Effector memory CD8-positive, alpha-beta T cell (primary cell): Measurements from ENCODE around the gene ITPKB.
"Not testable (repeated sequence)": the region's sequence is repeated elsewhere in the genome, so short reads cannot be mapped to it uniquely, and the experiment has no call there.

ENCODE experiments used
- ATAC-seq: fragments of 150-1000 bp; cut with Tn5 transposase; replicated peaks from 2 replicates; pipeline ENCODE4 v1.10.0; 2021; ENCODE audit warnings: mild to moderate bottlenecking, moderate library complexity
- DNase-seq, 3 experiments: peaks; one replicate each; pipeline ENCODE4 v3.0.0; 2021
- H3K27ac Mint-ChIP-seq, 2 donors: one replicate each; pipeline ENCODE4 v1.8.0; 2022; ENCODE audit warnings: mild to moderate bottlenecking in 2 of 2, mixed read lengths in 2 of 2, moderate library complexity in 2 of 2
- H3K27me3 Mint-ChIP-seq, 2 donors: one replicate each; pipeline ENCODE4 v1.8.0; 2022; ENCODE audit warnings: mixed read lengths in 2 of 2
- H3K36me3 Mint-ChIP-seq: one replicate; pipeline ENCODE4 v1.8.0; 2022; ENCODE audit warnings: mild to moderate bottlenecking, moderate library complexity, mixed read lengths; ENCODE audit not compliant: insufficient read depth
- H3K4me1 Mint-ChIP-seq, 2 donors: one replicate each; pipeline ENCODE4 v1.8.0; 2022; ENCODE audit warnings: low read depth in 2 of 2, mixed read lengths in 2 of 2
- H3K4me3 Mint-ChIP-seq, 2 donors: one replicate each; pipeline ENCODE4 v1.8.0; 2022; ENCODE audit warnings: mild to moderate bottlenecking in 2 of 2, mixed read lengths in 2 of 2, moderate library complexity in 2 of 2
- H3K9me3 Mint-ChIP-seq, 2 donors: one replicate each; pipeline ENCODE4 v1.8.0; 2022; ENCODE audit warnings: mixed read lengths in 2 of 2

Gene ITPKB

DNA sequence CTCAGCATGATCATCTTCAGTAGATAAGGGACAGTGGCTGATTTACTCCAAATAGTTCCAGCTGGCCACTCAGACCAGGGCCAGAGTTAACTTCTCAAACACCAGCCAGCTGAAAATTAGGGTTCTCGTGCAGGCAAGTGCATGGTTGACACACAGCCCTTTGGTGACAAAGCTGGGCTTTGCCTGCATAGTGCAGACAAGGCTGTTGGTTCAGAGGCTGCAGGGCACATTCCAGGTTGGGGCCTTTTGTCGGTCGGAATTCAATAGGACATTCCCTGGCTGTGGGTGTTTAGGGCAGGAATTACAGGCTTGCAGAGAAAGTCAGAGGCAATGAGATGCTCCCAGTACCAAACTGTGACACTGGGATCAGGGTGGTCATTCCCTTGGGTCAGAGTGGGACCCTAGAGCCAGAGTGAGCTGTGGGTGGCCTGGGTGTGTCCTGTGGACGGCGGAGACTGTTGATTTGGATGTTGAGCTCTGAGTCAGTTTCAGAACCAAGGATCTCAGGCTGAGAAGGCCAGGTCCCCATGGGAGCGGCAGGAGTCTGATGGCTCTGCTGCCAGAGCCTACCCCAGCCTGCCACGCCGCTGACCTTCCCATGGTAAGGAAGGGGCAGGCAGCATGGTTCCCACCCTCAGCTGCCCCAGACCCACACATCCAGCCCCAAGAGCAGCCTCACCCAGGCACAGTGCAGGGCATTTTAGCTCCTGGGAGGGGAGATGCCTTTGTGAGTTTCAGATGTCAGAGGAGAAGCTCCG is 134.3 kb downstream of the ITPKB start:
- no peaks in the 10 kb centered on the region for H3K4me1 Mint-ChIP-seq
- H3K27me3 Mint-ChIP-seq: peaks cover 7 to 71% of the 10 kb centered on the region in 2 donors
- DNase-seq: no peak
- ATAC-seq: no peak
- H3K27ac Mint-ChIP-seq: peak overlapping the region in 1 of 2 donors; percentile 35
- no peaks in the 10 kb centered on the region for H3K9me3 Mint-ChIP-seq
- H3K36me3 Mint-ChIP-seq: peaks cover 5% of the 10 kb centered on the region
- H3K4me3 Mint-ChIP-seq: no peak overlapping the region

DNA sequence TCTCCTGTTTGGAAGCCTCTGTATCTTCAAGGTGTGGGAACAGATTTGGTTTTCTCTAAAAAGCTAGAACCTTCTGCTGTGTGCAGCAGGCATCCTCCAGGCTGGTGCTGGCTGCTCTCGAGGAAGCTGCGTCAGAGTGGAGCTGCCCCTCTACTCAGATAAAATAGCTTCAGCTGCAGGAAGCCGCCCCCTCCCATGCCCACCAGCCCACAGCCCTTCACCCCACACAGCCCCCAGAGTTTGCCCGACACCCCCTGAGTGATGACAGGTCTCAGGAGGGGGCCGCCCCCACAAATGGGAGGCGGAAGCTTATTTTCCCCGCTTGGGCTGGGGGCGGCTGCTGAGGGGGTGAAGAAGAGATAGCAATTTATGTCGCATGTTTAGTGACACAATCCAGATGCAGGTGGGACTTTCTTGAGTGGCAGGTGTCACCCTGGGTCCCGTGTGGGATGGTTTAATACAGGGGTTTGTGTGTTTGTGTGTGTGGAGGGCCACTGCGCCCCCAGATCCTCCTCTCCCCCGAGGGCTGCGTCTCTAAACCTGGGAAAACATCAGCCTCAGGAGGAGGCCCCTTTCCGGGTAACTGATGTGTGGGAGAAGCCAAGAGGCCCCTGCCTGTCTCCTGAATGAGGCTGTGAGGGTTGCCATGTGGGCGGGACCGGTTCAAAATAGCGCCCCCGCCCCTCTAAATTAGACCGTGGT is 135.1 kb downstream of the ITPKB start:
- Mint-ChIP-seq H3K4me1 (no peaks in the 10 kb centered on the region), H3K27ac (no peak overlapping the region), H3K27me3 (peaks cover under 1 to 64% of the 10 kb centered on the region in 2 donors), H3K9me3 (no peaks in the 10 kb centered on the region), H3K36me3 (peaks cover 5% of the 10 kb centered on the region), H3K4me3 (no peak overlapping the region)
- no peak for DNase-seq
- ATAC-seq: no peak

DNA sequence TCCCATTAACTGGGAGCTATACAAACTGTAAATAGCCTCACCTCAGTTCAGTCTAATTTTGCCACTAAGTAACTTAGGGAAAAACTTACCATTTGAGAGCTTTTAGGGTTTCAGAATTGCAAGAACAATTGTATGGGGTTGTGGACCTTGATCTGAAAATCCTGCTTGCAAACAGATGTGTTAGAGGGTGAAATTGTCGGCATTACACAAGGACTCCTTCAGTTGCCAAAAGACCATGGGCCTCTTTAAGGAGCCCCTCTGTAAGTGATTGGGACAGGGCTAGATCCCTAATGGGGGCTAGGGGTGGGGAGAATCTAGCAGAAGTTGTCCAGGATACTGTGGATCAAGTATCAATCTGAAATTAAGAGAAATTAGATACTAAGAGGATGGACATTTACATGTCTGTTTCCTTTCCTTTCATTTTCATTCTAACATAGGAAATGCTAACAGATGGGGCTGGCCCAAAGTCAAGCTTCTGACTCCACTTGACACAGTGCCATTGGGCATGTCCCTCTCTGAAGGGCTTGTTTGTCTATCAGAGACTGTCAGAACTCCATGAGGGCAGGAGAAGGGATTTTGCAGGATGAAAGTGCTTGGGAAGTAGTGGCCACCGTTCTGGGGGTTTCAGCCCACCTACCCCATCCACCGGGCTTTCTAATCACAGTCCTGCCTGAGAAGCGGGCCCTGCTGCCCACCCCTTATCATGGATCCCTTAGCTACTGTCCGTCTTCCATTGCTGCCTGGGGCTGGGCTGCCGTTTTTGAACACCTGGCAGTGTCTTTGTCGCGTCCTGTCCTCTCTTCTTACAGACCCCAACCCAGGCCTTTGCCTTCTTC is 135.8 kb downstream of the ITPKB start:
- H3K4me1 Mint-ChIP-seq: no peaks in the 10 kb centered on the region
- ATAC-seq: no peak
- no peak overlapping the region for H3K4me3 Mint-ChIP-seq
- H3K9me3 Mint-ChIP-seq: no peaks in the 10 kb centered on the region
- H3K27ac Mint-ChIP-seq: no peak overlapping the region
- DNase-seq: no peak
- peaks cover 0 to 64% of the 10 kb centered on the region in 2 donors for H3K27me3 Mint-ChIP-seq
- H3K36me3 Mint-ChIP-seq: peaks cover 5% of the 10 kb centered on the region

DNA sequence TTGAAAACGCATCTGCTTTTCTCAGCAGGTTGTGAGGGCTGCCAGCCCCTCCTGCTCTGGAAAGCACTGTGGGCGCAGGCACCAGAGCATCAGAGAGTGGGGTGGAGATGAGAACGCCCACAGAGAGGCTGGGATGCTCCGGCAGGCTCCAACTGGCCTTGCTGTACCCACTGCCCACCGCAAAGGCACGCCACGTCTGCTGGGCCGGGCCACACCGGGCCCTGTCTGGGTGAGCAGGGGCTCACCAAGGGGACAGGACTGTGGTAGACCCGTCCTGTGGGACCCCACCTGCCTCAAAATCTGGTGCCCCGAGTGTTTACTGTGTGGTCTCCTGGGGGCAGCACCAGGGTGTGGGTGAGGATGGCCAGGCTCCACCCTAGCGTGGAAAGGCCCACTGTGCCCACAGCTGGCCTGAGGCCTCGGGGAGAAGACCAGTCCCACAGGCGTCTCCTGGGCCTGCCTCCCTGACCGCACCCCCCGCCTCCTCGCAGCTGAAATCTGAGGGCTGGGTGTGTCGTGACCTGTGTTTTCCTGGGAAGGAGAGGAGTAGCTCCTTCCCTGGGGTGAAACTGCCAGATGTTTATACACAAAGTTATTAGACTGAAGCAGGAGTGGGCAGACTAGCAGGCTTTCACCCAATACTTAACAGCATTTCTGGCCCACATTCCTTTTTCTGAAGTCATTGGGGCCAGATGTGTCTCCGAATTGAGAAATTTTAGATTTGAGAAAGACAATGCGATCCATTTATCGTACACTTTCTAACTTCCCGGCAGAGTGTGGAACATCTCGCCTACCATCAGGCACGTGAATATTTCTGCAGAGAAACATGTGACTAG is 136.7 kb downstream of the ITPKB start:
- Mint-ChIP-seq H3K4me3 (no peak overlapping the region), H3K27me3 (peaks cover 0 to 64% of the 10 kb centered on the region in 2 donors), H3K9me3 (no peaks in the 10 kb centered on the region), H3K4me1 (peaks cover 3 to 4% of the 10 kb centered on the region in 2 donors), H3K27ac (no peak overlapping the region), H3K36me3 (peaks cover 5% of the 10 kb centered on the region)
- DNase-seq (no peak), ATAC-seq (no peak)

DNA sequence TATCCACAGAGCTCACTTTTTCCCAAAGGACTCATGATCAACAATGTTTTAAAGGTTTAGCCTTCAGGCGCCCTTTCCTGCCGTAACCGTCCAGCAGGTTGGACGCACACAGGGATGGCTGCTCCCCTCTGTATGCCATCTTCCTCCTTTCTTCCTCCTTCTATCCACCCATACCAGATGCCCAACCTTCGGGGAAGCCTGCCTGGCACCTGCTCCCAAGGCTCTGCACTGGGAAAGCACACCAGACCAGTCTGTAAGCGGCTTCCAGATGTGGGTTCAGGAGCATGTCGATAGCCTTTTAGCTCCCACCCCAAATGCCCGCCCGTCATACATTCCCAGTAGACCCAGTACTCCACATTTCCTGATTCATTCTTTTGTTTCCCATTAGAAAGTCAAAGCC is 137.6 kb downstream of the ITPKB start:
- H3K27ac Mint-ChIP-seq: no peak overlapping the region
- ATAC-seq: no peak
- DNase-seq: no peak
- H3K4me3 Mint-ChIP-seq: no peak overlapping the region
- H3K36me3 Mint-ChIP-seq: peaks cover 5% of the 10 kb centered on the region
- H3K4me1 Mint-ChIP-seq: peaks cover 3 to 4% of the 10 kb centered on the region in 2 donors
- peaks cover 0 to 70% of the 10 kb centered on the region in 2 donors for H3K27me3 Mint-ChIP-seq
- H3K9me3 Mint-ChIP-seq: no peaks in the 10 kb centered on the region

DNA sequence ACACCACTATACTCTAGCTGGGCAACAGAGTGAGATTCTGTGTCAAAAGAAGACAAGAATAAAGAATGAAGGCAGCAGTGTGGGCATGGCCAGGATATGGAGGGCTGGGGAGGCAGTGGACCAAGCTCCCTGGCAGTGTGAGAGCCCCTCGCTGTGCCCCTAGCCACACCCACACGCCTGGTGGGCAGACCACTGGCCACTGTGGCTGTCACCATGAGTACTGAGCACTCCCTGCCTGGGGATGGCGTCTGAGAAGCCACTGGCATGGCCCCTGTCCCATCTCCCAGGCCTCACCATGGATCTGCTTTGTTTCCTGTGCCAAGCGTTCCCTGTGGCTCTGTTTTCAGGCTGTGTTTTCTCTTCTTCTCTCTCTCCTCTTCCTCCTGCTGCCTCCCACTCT is 138.8 kb downstream of the ITPKB start:
- DNase-seq (no peak), ATAC-seq (no peak)
- Mint-ChIP-seq H3K27ac (no peak overlapping the region), H3K4me3 (no peak overlapping the region), H3K9me3 (no peaks in the 10 kb centered on the region), H3K27me3 (peaks cover 0 to 63% of the 10 kb centered on the region in 2 donors), H3K4me1 (peaks cover 3 to 4% of the 10 kb centered on the region in 2 donors), H3K36me3 (peaks cover 8% of the 10 kb centered on the region)

DNA sequence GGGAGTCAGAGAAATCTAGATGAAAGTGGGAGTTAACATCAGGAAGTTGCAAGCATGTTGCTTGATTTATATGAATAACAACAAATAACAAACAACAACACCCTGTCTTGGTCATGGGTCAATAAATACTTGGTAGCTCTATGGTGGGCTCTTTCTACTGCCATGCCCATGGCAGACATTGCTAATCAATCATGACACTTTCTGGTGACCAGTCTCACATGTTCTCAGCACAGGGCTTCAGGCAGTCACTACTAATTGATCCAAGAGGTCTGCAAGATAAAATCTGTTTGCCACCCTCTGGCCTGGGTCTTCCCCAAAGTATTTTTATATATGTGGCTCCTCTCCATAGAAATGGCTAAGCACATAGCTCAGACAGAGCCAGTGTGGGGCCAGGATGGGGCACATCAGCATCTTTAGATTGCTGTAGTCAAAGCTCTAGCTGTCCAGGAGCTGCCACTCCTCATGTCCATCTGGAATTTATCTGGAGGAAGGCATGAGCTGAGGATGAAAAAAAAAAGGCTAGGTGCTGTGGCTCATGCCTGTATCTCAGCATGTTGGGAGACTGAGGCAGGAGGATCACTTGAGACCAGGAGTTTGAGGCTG is 139.3 kb downstream of the ITPKB start:
- ATAC-seq (no peak), DNase-seq (no peak)
- Mint-ChIP-seq H3K36me3 (peaks cover 8% of the 10 kb centered on the region), H3K4me3 (no peak overlapping the region), H3K27ac (no peak overlapping the region), H3K4me1 (peaks cover 3 to 4% of the 10 kb centered on the region in 2 donors), H3K27me3 (peaks cover 0 to 63% of the 10 kb centered on the region in 2 donors), H3K9me3 (no peaks in the 10 kb centered on the region)

DNA sequence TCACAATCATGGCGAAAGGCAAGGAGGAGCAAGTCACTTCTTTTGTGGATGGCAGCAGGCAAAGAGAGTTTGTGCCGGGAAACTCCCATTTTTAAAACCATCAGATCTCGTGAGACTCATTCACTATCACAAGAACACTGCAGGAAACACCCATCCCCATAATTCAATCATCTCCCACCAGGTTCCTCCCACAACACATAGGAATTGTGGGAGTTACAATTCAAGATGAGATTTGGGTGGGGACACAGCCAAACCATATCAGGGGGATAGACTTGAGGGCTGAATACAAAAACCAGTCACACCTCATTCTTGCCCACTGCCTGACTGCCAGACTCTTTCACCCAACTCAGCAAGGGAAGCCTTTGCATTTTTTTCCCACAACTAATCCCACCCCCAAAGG is 140.1 kb downstream of the ITPKB start:
- H3K4me3 Mint-ChIP-seq, H3K27ac Mint-ChIP-seq, ATAC-seq, H3K9me3 Mint-ChIP-seq, H3K4me1 Mint-ChIP-seq, DNase-seq, H3K36me3 Mint-ChIP-seq: not testable (repeated sequence)
- H3K27me3 Mint-ChIP-seq: peaks cover 5 to 63% of the 10 kb centered on the region in 2 donors

DNA sequence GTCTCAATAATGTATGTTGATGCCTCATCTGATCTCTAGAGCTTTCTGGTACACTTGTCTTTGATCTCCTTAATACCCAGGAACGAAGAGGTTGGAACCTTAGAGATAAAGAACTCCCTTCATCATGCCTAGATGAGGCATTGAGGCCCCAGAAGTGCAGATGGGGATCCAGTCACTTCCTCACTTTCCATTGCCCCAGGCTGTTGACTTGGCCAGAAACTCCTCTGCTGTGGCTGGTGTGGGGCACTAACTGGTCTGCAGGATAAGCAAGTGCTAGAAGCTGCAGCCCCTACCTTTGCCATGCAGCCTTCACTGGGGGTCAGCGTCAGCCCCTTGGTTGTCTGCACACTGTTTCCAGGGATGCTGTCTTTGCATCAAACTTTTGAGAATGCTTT is 140.6 kb downstream of the ITPKB start:
- Mint-ChIP-seq H3K27me3 (peaks cover 10 to 63% of the 10 kb centered on the region in 2 donors), H3K4me1 (peaks cover 3 to 4% of the 10 kb centered on the region in 2 donors)

DNA sequence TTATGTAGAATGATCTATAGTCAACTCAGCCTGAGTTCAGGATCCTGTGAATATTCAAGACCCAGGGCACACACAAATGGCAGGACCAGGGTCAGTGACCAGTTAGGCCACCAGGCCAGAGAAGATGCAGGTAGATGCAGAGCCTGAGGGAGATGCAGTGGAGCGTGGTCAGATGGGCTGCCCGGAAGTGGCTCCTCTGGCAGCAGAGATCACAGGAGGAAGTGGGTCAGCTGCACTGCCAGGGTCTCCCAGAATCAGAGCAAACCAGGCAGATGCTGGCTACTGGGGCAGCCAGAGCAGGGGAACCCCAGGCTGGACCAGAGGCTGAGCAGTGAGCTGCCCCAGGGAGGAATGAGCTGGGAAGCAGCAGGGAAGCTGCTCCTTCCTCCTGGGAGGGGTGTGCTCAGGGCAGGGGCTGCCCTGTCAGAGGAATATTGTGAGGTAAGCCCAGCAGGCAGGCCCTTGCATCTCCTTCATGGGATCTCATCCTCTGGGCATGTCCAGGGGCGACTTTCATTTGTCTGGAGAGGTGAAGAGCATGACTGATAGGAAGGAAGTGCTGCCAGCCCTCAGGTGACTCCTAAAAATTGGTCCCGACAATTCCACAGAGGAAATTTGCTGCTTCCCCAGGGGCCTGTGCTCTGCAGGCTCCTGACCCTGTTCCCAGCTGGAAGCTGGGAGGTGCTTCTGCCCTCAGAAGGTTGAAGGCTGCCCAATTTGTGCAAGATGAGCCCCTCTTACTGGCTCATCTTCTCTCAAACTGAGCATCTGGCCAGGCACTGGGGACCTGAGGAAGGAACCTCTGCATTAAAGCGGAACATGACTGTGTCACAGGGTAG is 141.2 kb downstream of the ITPKB start:
- ATAC-seq (no peak), DNase-seq (no peak)
- Mint-ChIP-seq H3K4me3 (no peak overlapping the region), H3K27ac (no peak overlapping the region), H3K9me3 (no peaks in the 10 kb centered on the region), H3K4me1 (peaks cover 3 to 4% of the 10 kb centered on the region in 2 donors), H3K27me3 (peaks cover 15 to 67% of the 10 kb centered on the region in 2 donors), H3K36me3 (peaks cover 8% of the 10 kb centered on the region)

More for the DNA sequence above, 140.6 kb downstream of the ITPKB start:
- DNase-seq: no peak
- H3K27ac Mint-ChIP-seq: no peak overlapping the region
- no peaks in the 10 kb centered on the region for H3K9me3 Mint-ChIP-seq
- H3K4me3 Mint-ChIP-seq: no peak overlapping the region
- peaks cover 8% of the 10 kb centered on the region for H3K36me3 Mint-ChIP-seq
- no peak for ATAC-seq

DNA sequence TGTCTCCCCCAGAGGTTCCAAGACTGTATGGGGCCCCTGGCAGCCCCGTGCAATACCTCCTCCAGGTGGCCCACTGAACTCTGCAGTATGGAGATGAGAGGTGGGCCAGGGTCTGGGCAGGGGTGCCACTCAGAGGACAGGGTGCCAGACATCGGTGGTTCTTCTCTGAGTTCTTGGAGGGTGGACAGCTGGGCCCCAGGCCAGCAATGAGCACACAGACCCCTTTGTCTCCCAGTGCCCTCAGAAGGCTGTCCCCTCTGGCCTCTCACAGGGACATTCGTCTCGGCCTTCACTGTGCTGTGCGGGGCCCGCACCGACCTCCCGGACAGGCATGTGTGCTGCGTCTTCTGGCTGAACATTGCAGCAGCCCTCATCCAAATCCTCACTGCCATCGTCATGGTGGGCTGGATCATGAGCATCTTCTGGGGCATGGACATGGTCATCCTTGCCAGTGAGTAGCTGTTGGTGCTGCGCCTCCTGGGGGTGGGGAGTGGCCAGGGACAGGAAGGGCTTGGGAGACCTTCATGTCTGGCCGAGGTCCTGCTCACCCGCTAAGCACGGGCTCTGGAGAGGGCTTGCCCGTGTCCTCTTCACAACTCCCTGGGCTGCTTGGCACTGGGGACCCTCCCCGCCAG is 142.4 kb downstream of the ITPKB start:
- H3K9me3 Mint-ChIP-seq: no peaks in the 10 kb centered on the region
- H3K27me3 Mint-ChIP-seq: peaks cover 15 to 65% of the 10 kb centered on the region in 2 donors
- ATAC-seq (no peak), DNase-seq (no peak)
- H3K4me3 Mint-ChIP-seq: no peak overlapping the region
- peaks cover 8% of the 10 kb centered on the region for H3K36me3 Mint-ChIP-seq
- peaks cover 3 to 4% of the 10 kb centered on the region in 2 donors for H3K4me1 Mint-ChIP-seq
- no peak overlapping the region for H3K27ac Mint-ChIP-seq
